ENCODE data around the gene C19orf67.

The C19orf67 gene

DNA sequence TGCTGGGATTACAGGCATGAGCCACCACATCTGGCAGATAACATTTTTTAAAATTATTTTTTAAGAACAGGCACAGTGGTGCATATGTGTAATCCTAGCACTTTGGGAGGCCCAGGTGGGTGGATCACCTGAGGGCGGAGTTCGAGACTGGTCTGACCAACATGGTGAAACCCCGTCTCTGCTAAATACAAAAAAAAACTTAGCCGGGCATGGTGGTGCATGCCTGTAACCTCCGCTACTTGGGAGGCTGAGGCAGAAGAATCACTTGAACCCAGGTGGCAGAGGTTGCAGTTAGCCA is 23.1 kb downstream of the C19orf67 start:
- H3K9me3 ChIP-seq (ENCODE audit: control insufficient read depth, insufficient read depth, low read length), result no peaks in the 10 kb centered on the region
- H3K27ac ChIP-seq (ENCODE audit: low read depth, low read length), result no peak overlapping the region
- H3K4me3 ChIP-seq (ENCODE audit: low read depth, low read length), result no peak overlapping the region
- H3K36me3 ChIP-seq (ENCODE audit: control insufficient read depth, insufficient read depth, low read length), result no peaks in the 10 kb centered on the region
- peaks cover 22% of the 10 kb centered on the region for H3K27me3 ChIP-seq (ENCODE audit: control insufficient read depth, insufficient read depth, low read length)
- no peaks in the 10 kb centered on the region for H3K4me1 ChIP-seq (ENCODE audit: control insufficient read depth, insufficient read depth, low read length)
- H3K9ac ChIP-seq (ENCODE audit: low read depth, low read length), result no peak overlapping the region

DNA sequence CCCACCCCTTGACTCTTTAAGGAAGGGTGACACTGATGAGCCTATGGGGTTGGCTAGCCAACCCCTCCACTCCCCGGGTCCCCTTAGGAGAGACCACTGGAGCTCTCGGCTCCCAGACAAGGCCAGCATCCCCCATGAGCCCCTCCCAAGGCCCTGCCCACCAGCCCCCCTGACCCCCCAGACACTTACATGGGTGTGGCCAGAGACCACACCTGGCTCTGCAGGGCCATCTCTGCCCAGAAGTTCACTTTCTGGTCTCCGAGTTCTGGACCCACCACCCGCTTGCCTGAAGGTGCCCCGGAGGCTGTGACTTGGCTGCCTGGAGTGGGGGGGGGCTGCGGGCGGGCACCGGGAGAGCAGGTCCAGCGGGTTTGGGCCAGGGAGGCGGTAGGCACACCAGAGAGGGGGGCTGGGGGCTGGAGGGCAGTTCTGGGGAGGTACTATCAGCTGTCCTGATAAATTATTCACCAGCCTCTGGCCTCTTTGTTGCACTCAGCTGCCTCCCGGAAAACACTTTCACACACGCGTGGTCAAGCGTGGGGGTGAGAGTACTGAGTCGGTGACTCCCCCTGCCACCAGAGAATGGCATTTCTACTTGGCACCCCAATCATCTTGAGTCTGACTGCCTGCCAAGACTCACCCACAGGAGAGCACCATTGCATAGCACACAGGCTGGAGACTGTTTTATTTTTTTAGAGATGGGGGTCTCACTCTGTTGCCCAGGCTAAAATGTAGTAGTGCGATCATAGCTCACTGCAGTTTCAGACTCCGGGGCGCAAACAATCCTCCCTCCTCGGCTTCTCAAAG is 23.6 kb downstream of the C19orf67 start, which contains the start of gene PALM3:
Gene PALM3, minus strand, starts transcription at position 326 of the 807 bp plus-strand sequence. Its CDS starts 96 bp downstream, at position 230.
- Histone ChIP-seq H3K4me1 (ENCODE audit: control insufficient read depth, insufficient read depth, low read length) (no peaks in the 10 kb centered on the region), H3K27me3 (ENCODE audit: control insufficient read depth, insufficient read depth, low read length) (peaks cover 22% of the 10 kb centered on the region), H3K9me3 (ENCODE audit: control insufficient read depth, insufficient read depth, low read length) (no peaks in the 10 kb centered on the region), H3K9ac (ENCODE audit: low read depth, low read length) (no peak within 1 kb of the TSS), H3K36me3 (ENCODE audit: control insufficient read depth, insufficient read depth, low read length) (no peaks in the 10 kb centered on the region), H3K27ac (ENCODE audit: low read depth, low read length) (no peak within 1 kb of the TSS), H3K4me3 (ENCODE audit: low read depth, low read length) (no peak within 1 kb of the TSS)

DNA sequence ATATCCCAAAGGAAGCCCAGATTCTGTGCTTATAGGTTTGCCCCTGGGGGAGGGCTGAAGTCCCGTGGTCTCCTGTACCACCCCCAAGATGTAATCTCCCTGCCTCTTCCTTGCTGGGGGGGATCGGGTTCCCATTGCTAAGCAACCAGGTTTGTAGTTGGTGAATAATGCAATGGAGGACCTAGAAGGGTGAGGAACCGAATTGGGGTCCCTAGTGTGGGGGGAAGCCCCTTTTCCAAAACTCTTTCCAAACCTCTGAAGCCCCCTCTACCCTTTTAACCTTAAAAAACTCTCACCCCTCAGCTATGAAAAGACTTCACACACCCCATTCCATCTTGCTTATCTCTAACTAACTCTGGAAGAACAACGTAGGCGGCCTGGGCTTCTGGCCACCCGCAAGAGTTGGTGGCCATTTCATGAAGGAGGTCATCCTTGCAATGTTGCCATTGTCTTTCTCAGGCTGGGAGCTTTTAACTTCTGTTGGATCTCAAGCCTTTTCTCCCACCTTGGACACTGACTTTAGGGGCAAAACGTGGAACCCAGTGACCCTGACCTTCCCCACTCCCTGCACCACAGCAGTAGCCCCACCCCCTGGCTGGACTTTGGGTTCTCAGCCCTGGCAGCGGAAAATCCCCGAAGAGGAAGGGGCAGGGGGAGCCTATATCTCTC is 24.4 kb downstream of the C19orf67 start:
- no peaks in the 10 kb centered on the region for H3K4me1 ChIP-seq (ENCODE audit: control insufficient read depth, insufficient read depth, low read length)
- H3K27me3 ChIP-seq (ENCODE audit: control insufficient read depth, insufficient read depth, low read length), result peaks cover 22% of the 10 kb centered on the region
- no peaks in the 10 kb centered on the region for H3K9me3 ChIP-seq (ENCODE audit: control insufficient read depth, insufficient read depth, low read length)
- H3K4me3 ChIP-seq (ENCODE audit: low read depth, low read length), result no peak overlapping the region
- H3K27ac ChIP-seq (ENCODE audit: low read depth, low read length), result no peak overlapping the region
- H3K36me3 ChIP-seq (ENCODE audit: control insufficient read depth, insufficient read depth, low read length), result no peaks in the 10 kb centered on the region
- H3K9ac ChIP-seq (ENCODE audit: low read depth, low read length), result no peak overlapping the region

DNA sequence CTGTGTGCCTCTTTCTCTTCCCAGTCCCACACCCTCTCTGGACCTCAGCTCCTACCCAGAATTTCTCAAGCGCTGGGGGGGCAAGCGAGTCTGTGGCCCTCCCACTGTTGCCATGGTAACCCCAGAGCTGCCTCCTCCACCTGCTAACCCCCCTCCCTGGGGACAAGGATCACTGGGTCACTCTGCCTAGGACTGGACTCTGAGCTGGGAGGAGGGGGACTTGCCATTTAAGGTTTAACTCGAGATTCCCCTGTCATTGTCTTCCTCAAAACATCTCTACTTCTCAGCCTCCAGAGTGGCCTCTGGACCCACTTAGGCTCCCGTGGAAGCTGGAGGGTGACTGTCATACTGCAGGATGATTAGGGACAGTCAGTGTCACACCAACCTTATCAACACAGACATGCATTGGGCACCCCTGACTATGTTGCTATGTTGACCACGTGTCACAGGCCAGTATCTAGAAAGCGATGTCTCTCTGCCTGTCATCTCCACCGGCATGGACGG is 25.9 kb downstream of the C19orf67 start:
- no peak overlapping the region for H3K9ac ChIP-seq (ENCODE audit: low read depth, low read length)
- no peak overlapping the region for H3K4me3 ChIP-seq (ENCODE audit: low read depth, low read length)
- no peak overlapping the region for H3K27ac ChIP-seq (ENCODE audit: low read depth, low read length)
- H3K36me3 ChIP-seq (ENCODE audit: control insufficient read depth, insufficient read depth, low read length), result no peaks in the 10 kb centered on the region
- H3K9me3 ChIP-seq (ENCODE audit: control insufficient read depth, insufficient read depth, low read length), result no peaks in the 10 kb centered on the region
- H3K27me3 ChIP-seq (ENCODE audit: control insufficient read depth, insufficient read depth, low read length), result peaks cover 22% of the 10 kb centered on the region
- no peaks in the 10 kb centered on the region for H3K4me1 ChIP-seq (ENCODE audit: control insufficient read depth, insufficient read depth, low read length)

DNA sequence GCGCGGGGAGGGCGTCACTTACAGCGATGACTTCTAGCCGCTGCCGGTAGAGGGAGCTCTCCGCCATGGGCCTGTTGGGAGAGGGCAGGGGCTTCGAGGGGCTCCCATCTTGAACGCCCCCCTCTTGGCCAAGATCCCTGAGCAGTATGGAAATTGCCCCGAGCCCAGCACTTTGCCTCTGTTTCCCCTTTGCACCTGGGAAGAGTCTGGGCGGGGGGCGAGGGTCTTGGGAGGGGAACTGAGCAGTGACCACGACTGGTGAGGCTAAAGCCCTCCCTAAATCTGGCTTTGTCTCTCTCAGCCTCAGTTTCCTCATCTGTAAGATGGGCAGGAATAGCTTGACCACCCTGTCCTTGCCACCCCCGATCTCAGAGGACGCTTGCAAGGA is 26.5 kb downstream of the C19orf67 start:
- H3K9me3 ChIP-seq (ENCODE audit: control insufficient read depth, insufficient read depth, low read length), result no peaks in the 10 kb centered on the region
- H3K27me3 ChIP-seq (ENCODE audit: control insufficient read depth, insufficient read depth, low read length), result peaks cover 22% of the 10 kb centered on the region
- no peak overlapping the region for H3K9ac ChIP-seq (ENCODE audit: low read depth, low read length)
- H3K36me3 ChIP-seq (ENCODE audit: control insufficient read depth, insufficient read depth, low read length), result no peaks in the 10 kb centered on the region
- no peak overlapping the region for H3K4me3 ChIP-seq (ENCODE audit: low read depth, low read length)
- H3K4me1 ChIP-seq (ENCODE audit: control insufficient read depth, insufficient read depth, low read length), result no peaks in the 10 kb centered on the region
- H3K27ac ChIP-seq (ENCODE audit: low read depth, low read length), result no peak overlapping the region

DNA sequence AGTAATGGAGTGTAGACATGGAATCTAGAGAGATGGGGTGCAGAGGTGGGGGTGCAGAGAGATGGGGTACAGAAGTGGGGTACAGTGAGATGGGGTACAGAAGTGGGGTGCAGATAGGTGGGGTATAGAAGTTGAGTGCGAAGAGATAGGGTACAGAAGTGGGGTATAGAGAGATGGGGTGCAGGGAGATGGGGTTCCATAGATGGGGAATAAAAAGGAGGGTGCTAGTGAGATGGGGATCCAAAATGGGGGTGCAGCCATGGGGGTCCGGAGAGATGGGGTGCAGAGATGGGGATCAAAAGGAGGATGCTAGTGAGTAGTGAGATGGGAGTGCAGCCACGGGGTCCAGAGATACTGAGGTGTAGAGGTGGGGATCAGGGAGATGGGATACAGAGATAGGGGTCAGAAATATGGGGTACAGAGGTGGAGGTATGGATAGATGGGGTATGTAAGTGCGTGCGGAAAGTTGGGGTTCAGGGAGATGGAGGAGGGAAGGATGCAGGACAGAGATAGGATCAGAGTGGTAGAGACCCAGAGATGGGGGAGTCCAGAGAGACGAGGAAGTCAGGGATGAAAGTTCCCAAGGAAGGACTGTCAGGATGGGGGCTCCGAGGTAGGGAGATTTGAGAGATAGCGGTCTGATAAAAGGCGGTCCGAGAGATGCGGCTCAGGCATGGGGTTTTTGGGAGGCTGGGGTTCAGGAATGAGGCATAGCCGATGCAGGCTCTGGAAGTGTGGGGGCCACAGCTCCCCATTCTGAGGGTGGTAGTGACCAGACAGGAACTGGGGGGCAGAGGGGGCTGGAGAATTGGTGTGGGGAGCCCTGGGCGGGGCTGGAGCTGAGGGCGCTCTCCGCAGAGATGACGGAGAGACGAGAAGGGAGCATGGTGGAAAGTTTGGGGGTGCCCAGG is 27.1 kb downstream of the C19orf67 start:
- Histone ChIP-seq H3K4me3 (ENCODE audit: low read depth, low read length) (peak overlapping the region; percentile 68), H3K36me3 (ENCODE audit: control insufficient read depth, insufficient read depth, low read length) (no peaks in the 10 kb centered on the region), H3K4me1 (ENCODE audit: control insufficient read depth, insufficient read depth, low read length) (no peaks in the 10 kb centered on the region), H3K27ac (ENCODE audit: low read depth, low read length) (no peak overlapping the region), H3K9me3 (ENCODE audit: control insufficient read depth, insufficient read depth, low read length) (no peaks in the 10 kb centered on the region), H3K27me3 (ENCODE audit: control insufficient read depth, insufficient read depth, low read length) (peaks cover 22% of the 10 kb centered on the region), H3K9ac (ENCODE audit: low read depth, low read length) (no peak overlapping the region)

DNA sequence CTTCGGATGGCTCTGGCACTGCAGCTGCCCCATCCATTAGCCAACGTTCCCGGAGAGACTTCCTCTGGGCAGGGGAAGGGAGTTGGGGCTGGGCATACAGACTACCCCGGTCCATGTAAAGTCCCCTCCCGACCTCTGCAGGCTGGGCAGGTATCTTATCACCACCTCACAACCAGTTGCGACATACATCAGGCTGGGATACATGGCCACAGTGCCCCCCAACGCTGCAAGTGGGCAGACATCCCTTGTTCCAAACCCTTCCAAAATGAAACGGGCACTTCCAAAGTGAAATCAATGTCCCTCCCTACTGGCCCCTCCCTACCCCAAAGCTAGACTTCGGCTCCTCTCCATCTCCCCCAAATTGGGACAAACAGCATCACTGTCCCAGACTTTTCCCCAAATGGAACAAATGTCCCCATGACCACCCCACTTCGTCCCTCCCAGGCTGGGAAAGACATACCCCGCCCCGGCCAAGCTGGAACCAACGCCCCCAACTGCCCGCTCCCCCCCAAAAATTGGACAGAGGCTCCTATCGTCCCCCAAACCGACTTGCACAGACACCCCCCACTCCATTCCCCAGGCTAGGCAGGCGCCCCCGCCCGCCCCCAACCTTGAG is 28.7 kb downstream of the C19orf67 start:
- no peak overlapping the region for H3K27ac ChIP-seq (ENCODE audit: low read depth, low read length)
- no peak overlapping the region for H3K9ac ChIP-seq (ENCODE audit: low read depth, low read length)
- no peaks in the 10 kb centered on the region for H3K9me3 ChIP-seq (ENCODE audit: control insufficient read depth, insufficient read depth, low read length)
- no peaks in the 10 kb centered on the region for H3K4me1 ChIP-seq (ENCODE audit: control insufficient read depth, insufficient read depth, low read length)
- H3K27me3 ChIP-seq (ENCODE audit: control insufficient read depth, insufficient read depth, low read length), result peaks cover 22% of the 10 kb centered on the region
- peak overlapping the region; percentile 64 for H3K4me3 ChIP-seq (ENCODE audit: low read depth, low read length)
- H3K36me3 ChIP-seq (ENCODE audit: control insufficient read depth, insufficient read depth, low read length), result 0 out of 2 replicates have a peak, but pooled peaks cover 4% of the 10 kb centered on the region

DNA sequence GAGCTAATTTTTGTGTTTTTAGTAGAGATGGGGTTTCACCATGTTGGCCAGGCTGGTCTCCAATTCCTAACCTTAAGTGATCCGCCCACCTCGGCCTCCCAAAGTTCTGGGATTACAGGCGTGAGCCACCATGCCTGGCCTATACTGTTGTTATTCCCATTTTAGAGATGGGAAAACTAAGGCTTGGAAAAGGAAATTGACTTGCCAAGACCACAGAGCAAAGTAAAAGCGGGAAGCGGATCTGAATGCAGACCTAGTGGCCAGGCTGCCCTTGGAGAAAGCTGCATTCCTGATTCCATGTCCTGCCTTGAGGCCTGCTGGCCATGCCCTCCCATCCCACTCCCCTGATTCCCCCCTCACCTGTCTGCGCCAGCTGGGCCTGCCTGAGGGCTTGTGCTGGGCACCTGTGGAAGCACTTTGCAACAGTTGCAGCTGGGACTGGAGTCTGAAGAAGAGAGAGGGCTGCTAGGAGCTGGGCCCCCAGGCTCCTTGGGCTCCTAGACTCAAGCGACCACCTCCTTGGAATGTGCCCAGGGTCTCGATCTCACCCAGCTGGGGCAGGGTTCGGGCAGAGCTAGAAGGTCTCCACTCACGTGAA is 29.4 kb downstream of the C19orf67 start:
- Histone ChIP-seq H3K27me3 (ENCODE audit: control insufficient read depth, insufficient read depth, low read length) (peaks cover 22% of the 10 kb centered on the region), H3K4me3 (ENCODE audit: low read depth, low read length) (0 out of 2 replicates have a peak overlapping the region, but pooled peaks have one; percentile 64), H3K4me1 (ENCODE audit: control insufficient read depth, insufficient read depth, low read length) (no peaks in the 10 kb centered on the region), H3K36me3 (ENCODE audit: control insufficient read depth, insufficient read depth, low read length) (0 out of 2 replicates have a peak, but pooled peaks cover 4% of the 10 kb centered on the region), H3K9me3 (ENCODE audit: control insufficient read depth, insufficient read depth, low read length) (no peaks in the 10 kb centered on the region), H3K9ac (ENCODE audit: low read depth, low read length) (no peak overlapping the region), H3K27ac (ENCODE audit: low read depth, low read length) (no peak overlapping the region)

DNA sequence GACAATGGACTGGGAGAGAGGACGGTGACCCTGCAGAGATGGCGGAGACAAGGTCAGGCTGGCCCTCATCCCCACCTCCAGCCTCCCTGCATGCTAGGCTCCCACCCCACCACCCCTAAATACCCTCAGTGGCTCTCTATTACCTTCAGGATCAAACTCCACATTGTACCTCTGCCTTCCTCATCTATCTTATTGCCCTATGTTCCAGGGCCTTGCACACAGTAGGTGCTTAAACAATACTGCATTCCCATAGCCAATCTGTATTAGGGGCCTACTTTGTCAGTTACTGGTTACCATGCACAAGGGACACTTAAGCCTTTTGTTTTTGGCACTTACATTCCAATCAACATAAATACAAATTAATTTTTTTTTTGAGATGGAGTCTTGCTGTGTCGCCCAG is 30.2 kb downstream of the C19orf67 start:
- H3K36me3 ChIP-seq (ENCODE audit: control insufficient read depth, insufficient read depth, low read length), result peaks cover 4% of the 10 kb centered on the region; the same call in 1 of the 2 replicates
- H3K27me3 ChIP-seq (ENCODE audit: control insufficient read depth, insufficient read depth, low read length), result peaks cover 22% of the 10 kb centered on the region
- no peak overlapping the region for H3K27ac ChIP-seq (ENCODE audit: low read depth, low read length)
- no peaks in the 10 kb centered on the region for H3K4me1 ChIP-seq (ENCODE audit: control insufficient read depth, insufficient read depth, low read length)
- no peaks in the 10 kb centered on the region for H3K9me3 ChIP-seq (ENCODE audit: control insufficient read depth, insufficient read depth, low read length)
- H3K4me3 ChIP-seq (ENCODE audit: low read depth, low read length), result no peak overlapping the region
- no peak overlapping the region for H3K9ac ChIP-seq (ENCODE audit: low read depth, low read length)

DNA sequence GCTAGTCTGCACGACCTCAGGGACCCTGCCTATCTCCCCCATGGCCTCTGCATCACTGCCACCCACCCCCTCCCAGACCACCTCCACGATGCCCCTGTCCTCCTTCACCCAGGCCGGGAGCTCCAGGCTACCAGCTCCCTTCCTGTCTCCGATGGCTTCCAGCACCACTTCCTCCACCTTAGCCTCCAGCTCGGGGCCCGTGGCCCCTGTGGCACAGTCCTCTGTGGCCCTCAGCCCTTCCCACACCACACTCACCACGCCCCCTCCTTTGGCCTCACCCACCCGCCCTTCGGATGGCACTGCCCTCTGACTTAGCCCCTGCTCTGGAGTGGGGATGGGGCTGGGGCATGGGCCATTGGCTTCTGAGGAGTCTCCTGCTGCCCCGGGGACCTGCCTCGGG is 30.9 kb downstream of the C19orf67 start:
- Histone ChIP-seq H3K4me3 (ENCODE audit: low read depth, low read length) (no peak overlapping the region), H3K27ac (ENCODE audit: low read depth, low read length) (no peak overlapping the region), H3K36me3 (ENCODE audit: control insufficient read depth, insufficient read depth, low read length) (peaks cover 4% of the 10 kb centered on the region; the same call in 1 of the 2 replicates), H3K9me3 (ENCODE audit: control insufficient read depth, insufficient read depth, low read length) (no peaks in the 10 kb centered on the region), H3K4me1 (ENCODE audit: control insufficient read depth, insufficient read depth, low read length) (no peaks in the 10 kb centered on the region), H3K9ac (ENCODE audit: low read depth, low read length) (no peak overlapping the region), H3K27me3 (ENCODE audit: control insufficient read depth, insufficient read depth, low read length) (peaks cover 18% of the 10 kb centered on the region)

All from HUES48 (cell line).